Adrenal gland (tissue), 12 donors: ENCODE measurements around the gene SNED1. TPM values are rescaled to one million over a fixed set of nuclear protein-coding genes. Genes with fewer than 3 reads are reported as not detected.

Source experiments
- DNase-seq, 7 donors: peaks; one replicate each; pipeline ENCODE4 v3.0.0-alpha.2; 2019 to 2020
- H3K27ac ChIP-seq, 5 donors: fragments of 200-600 bp; sonication (generic) in 4 of 5; 1 replicate in 3 of 5; 2 replicates in 2 of 5; pipeline versions ENCODE4 v1.5.1 to v1.8.0; 2016 to 2020; ENCODE audit warnings: mild to moderate bottlenecking in 1 of 5
- H3K27me3 ChIP-seq: fragments of 200-600 bp; 2 replicates; pipeline ENCODE4 v1.8.0; 2021
- H3K36me3 ChIP-seq, 2 donors: fragments of 200-600 bp; replicated peaks in 1 of 2; 1 replicate in 1 of 2; 2 replicates in 1 of 2; pipeline versions ENCODE4 v1.5.1 to v1.8.0; 2018 to 2022
- H3K4me1 ChIP-seq, 2 donors: fragments of 200-600 bp; replicated peaks in 1 of 2; 1 replicate in 1 of 2; 2 replicates in 1 of 2; pipeline versions ENCODE4 v1.5.1 to v1.8.0; 2018 to 2021
- H3K4me3 ChIP-seq, 4 donors: fragments of 200-600 bp; sonication (generic) in 3 of 4; one replicate each; pipeline ENCODE4 v1.5.1; 2016 to 2018
- H3K9me3 ChIP-seq, 3 donors: fragments of 200-600 bp; sonication (generic) in 1 of 3; replicated peaks in 1 of 3; 1 replicate in 2 of 3; 2 replicates in 1 of 3; pipeline versions ENCODE4 v1.5.1 to v1.8.0; 2016 to 2021
- POLR2A ChIP-seq, 2 donors: fragments of 450-650 bp; IDR thresholded peaks; one replicate each; pipeline ENCODE4 v1.6.1; 2017; ENCODE audit warnings: antibody characterized with exemption in 2 of 2, mild to moderate bottlenecking in 2 of 2, moderate library complexity in 1 of 2
- WGBS, 4 donors: extraction: QIAGEN DNeasy Blood & Tissue Kit in 2 of 4; methylation state at CpG; one replicate each; pipeline versions ENCODE4 v1.1.5 to v1.1.7; 2013 to 2017; 5-methylcytosine and 5-hydroxymethylcytosine counted together
- intact Hi-C, 2 donors: fragments of 100-400 bp; cut with DNase I; formaldehyde crosslinking; loops; one replicate each; pipeline versions ENCODE4 v1.14.1 to v1.15.0; 2022 to 2023
- polyA plus RNA-seq, 3 donors: library from polyadenylated mRNA; stranded (reverse); fragments of 200-250 nt in 2 of 3; fragments of 350-450 nt in 1 of 3; fragmentation: Illumina TruSeq in 1 of 3; extraction: RNeasy Lipid Tissue Mini Kit (QIAGEN cat#74804) in 1 of 3; gene quantifications; one replicate each; pipeline ENCODE4 v1.2.3, GENCODE V29; 2013 to 2014
- total RNA-seq, 9 donors: library from RNA; depleted of rRNA in 4 of 9; stranded (reverse); fragments of >200 nt in 4 of 9; fragments of 120-200 nt in 1 of 9; fragmentation: NEBNext Ultra II Directional in 1 of 9; extraction: Animal tissue kit (Norgen Biotek cat#: 25700) in 1 of 9; gene quantifications; one replicate each; pipeline versions ENCODE4 v1.1.0 to v1.2.4, GENCODE V29; 2013 to 2023
- TF ChIP-seq, protein P1 (sequence below), 6 experiments: fragments of 450-650 bp in 4 of 6; fragments of 200-600 bp in 2 of 6; sonication (generic) in 1 of 6; IDR thresholded peaks; 1 replicate in 5 of 6; 2 replicates in 1 of 6; pipeline versions ENCODE4 v1.5.1 to v1.8.0; 2016 to 2021; ENCODE audit warnings: antibody characterized with exemption in 6 of 6, mild to moderate bottlenecking in 2 of 6, moderate library complexity in 1 of 6
- donor health status: healthy with polysubstance abuse.
- donor health status: Bipolar disorder and iron deficiency.
- donor health status: DM: yes; HTN: yes; CAD: no.
- donor health status: DM: no; HTN: no; CAD: no.
- donor health status: DM: no; HTN: no; CAD: no.
- donor health status: DM: yes; HTN: yes; CAD: no.

Gene SNED1
- total and polyA plus RNA-seq, 12 donors, result 3.1 to 59.5 (median 22.9) TPM

DNA sequence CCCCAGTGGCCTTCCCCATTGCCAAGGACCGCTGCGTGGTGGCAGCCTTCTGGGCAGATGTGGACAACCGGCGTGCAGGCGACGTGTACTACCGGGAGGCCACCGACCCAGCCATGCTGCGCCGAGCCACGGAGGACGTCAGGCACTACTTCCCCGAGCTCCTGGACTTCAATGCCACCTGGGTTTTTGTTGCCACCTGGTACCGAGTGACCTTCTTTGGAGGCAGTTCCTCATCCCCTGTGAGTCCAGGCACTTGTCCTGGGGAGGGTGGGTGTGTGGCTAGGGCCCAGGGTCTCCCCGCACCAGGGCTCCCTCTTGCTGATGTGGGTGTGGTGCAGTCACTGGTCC, 31.9 kb downstream of the SNED1 start:
- no peaks in the 10 kb centered on the region for H3K4me1 ChIP-seq
- TF ChIP-seq POLR2A (IDR thresholded peaks at IDR 0.05), result no peak
- TF ChIP-seq, protein P1, sequence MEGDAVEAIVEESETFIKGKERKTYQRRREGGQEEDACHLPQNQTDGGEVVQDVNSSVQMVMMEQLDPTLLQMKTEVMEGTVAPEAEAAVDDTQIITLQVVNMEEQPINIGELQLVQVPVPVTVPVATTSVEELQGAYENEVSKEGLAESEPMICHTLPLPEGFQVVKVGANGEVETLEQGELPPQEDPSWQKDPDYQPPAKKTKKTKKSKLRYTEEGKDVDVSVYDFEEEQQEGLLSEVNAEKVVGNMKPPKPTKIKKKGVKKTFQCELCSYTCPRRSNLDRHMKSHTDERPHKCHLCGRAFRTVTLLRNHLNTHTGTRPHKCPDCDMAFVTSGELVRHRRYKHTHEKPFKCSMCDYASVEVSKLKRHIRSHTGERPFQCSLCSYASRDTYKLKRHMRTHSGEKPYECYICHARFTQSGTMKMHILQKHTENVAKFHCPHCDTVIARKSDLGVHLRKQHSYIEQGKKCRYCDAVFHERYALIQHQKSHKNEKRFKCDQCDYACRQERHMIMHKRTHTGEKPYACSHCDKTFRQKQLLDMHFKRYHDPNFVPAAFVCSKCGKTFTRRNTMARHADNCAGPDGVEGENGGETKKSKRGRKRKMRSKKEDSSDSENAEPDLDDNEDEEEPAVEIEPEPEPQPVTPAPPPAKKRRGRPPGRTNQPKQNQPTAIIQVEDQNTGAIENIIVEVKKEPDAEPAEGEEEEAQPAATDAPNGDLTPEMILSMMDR (IDR thresholded peaks at IDR 0.05), result no peak
- no peak overlapping the region for H3K4me3 ChIP-seq
- WGBS, 4 donors, result 95 to 97% (median 96%) methylated on average over 15 of the region's 15 CpGs; no CpG with 5 or more reads in 1 of the 4 donors
- no peaks in the 10 kb centered on the region for H3K27me3 ChIP-seq
- no peak overlapping the region for H3K27ac ChIP-seq
- peaks cover 0 to 10% (median 3%) of the 10 kb centered on the region in 3 donors for H3K9me3 ChIP-seq
- no peaks in the 10 kb centered on the region for H3K36me3 ChIP-seq
- intact Hi-C loops, result no loop called here
- DNase-seq, result peak in 1 of 7 donors; percentile 33

DNA sequence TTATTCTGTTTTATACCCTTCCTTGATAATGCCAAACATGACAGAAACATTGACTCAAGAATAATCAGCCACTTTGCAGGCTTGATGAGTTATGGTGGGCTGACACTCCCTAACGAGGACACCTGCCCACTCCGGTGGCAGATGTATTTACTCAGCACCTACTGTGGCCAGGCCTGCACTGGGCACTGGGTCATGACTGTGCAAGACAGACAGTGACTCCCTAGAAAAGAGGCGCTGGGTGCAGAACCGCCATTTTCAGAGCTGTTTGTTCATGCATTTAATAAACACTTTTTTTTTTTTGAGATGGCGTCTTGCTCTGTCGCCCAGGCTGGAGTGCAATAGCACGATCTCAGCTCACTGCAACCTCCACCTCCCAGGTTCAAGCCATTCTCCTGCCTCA, 32.5 kb downstream of the SNED1 start:
- TF ChIP-seq, protein P1 (IDR thresholded peaks at IDR 0.05), result no peak
- no peak for TF ChIP-seq POLR2A (IDR thresholded peaks at IDR 0.05)
- Histone ChIP-seq H3K27me3 (no peaks in the 10 kb centered on the region), H3K4me3 (no peak overlapping the region), H3K4me1 (no peaks in the 10 kb centered on the region), H3K27ac (no peak overlapping the region), H3K36me3 (no peaks in the 10 kb centered on the region), H3K9me3 (peaks cover 0 to 5% (median 0%) of the 10 kb centered on the region in 3 donors)
- DNase-seq, result peak in 1 of 7 donors; percentile 43
- WGBS, 4 donors, result 91 to 97% (median 96%) methylated on average over 7 of the region's 7 CpGs
- intact Hi-C loops, result no loop called here

DNA sequence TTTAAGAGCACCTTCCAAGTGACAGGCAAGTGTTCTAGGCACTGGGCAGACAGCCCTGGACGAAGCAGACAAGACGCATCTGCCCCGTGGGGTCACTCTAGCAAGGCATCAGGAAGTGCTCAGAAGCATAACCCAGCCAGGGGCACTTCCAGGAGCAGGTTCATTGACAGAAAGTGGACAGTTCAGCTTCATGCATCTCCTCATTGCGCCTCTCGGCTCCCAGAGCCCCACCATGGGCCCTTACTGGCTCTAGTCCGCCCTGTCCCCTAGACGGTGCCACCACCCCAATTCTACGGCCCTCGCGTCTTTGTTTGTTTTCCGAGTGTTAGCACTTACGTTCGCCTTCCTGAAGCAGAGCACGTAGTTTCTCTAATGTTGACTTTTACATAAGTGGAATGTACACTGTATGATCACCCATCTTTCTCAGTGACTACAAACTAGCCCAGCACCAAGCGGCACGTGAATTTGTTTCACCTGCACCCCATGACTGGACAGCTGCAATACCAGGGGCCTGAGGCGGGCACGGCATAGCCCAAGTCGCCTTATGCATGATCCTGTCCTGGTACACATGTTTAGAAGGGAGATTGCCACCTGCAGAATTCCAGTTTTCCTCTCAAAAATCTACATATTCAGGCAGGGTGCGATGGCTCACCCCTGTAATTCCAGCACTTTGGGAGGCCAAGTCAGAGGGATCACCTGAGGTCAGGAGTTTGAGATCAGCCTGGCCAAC, 33.2 kb downstream of the SNED1 start:
- Histone ChIP-seq H3K9me3 (no peaks in the 10 kb centered on the region), H3K4me3 (no peak overlapping the region), H3K36me3 (no peaks in the 10 kb centered on the region), H3K27me3 (no peaks in the 10 kb centered on the region), H3K27ac (no peak overlapping the region), H3K4me1 (no peaks in the 10 kb centered on the region)
- TF ChIP-seq, protein P1 (IDR thresholded peaks at IDR 0.05), result no peak
- TF ChIP-seq POLR2A (IDR thresholded peaks at IDR 0.05), result no peak
- 92 to 94% (median 93%) methylated on average over 20 of the region's 20 CpGs for WGBS, 4 donors
- peak in 1 of 7 donors; percentile 39 for DNase-seq
- intact Hi-C loops, result no loop called here

DNA sequence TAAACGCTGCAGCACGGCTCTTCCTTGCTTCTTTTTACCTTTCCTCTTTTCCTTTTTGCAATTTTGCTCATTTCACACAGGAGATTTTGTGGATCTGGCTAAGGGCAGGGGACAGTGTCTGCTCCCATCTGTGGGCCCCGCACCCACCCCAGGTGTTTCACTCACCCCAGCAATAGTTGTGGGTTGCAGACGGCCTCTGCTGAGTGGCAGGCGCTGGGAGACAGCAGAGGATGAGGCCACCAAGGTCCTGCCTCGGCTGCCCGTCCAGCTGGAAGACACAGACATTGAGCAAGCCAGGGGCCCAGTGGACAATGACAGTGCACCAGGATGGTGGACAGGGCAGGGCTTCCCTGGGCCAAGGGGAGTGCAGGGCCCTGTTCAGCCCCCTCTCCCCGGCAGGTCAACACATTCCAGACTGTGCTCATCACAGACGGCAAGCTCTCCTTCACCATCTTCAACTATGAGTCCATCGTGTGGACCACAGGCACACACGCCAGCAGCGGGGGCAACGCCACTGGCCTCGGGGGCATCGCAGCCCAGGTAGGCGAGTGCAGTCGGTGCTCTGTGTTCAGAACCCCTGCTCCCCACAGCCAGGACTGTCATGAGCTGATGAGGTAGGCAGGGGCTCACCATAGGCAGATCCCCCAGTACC, 35.0 kb downstream of the SNED1 start:
- Histone ChIP-seq H3K36me3 (no peaks in the 10 kb centered on the region), H3K4me1 (no peaks in the 10 kb centered on the region), H3K4me3 (no peak overlapping the region), H3K9me3 (no peaks in the 10 kb centered on the region), H3K27ac (no peak overlapping the region), H3K27me3 (no peaks in the 10 kb centered on the region)
- no peak for TF ChIP-seq POLR2A (IDR thresholded peaks at IDR 0.05)
- TF ChIP-seq, protein P1 (IDR thresholded peaks at IDR 0.05), result no peak
- intact Hi-C loops, result no loop called here
- 91 to 96% (median 94%) methylated on average over 12 to 17 of the region's 17 CpGs for WGBS, 4 donors
- peak in 1 of 7 donors; percentile 42 for DNase-seq
